Daoy (cell line): ENCODE results near the gene TMTC2. TPM values are rescaled to one million over a fixed set of nuclear protein-coding genes. Genes with fewer than 3 reads are reported as not detected.

Source experiments
- DNase-seq: peaks from one replicate; pipeline ENCODE4 v3.0.0-alpha.2; 2015; ENCODE audit warnings: low read depth
- total RNA-seq: library from RNA; depleted of rRNA; stranded (reverse); fragments of >200 nt; shearing (Covaris generic); gene quantifications from 2 replicates; pipeline ENCODE4 v1.2.3, GENCODE V29; 2014; rRNA removed

The TMTC2 gene
- 1.0 and 1.3 TPM in 2 replicates for total RNA-seq

DNA sequence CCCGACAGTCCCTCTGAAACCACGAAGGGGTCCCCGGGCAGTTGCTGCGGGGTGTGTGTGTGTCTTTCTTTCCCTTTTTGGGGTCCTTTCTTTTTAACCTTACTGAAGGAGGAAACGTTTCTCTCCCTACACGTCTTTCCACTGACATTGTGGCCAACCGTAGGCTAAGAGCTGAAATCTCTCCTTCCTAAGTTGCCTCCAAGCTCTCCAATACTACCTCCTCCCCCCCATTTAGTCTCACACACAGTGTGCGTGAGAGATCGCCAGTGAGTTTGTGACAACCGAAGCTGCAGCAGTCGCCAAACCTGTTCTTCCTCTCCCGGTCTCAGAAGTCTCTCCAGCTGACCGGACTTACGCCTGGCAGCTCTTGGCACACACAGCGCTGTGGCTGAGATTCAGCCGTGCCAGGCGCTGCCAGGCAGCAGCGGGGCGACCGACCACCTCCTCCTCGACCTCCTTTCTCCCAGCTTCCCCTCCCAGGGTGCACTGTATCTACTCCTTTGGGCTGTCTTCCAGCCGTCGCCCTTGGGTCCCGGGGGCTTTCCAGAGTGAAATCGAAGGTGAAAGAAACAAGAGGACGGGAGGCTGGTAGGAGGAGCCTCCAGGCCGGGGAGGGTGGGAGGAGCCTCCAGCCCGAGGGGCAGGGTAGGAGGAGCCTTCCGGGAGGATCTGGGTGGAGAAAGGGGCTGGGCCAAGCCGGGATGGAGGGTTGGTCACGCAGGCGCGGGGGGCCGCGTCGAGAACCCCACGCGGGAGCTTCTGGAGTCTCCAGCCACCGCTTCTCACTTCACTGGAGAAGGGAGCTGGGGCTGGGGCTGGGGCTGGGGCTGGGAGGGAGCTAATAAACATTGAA is at the start of gene TMTC2:
Gene TMTC2, plus strand, starts transcription at position 739 of the 853 bp plus-strand sequence.
- DNase-seq, result peak; percentile 88

DNA sequence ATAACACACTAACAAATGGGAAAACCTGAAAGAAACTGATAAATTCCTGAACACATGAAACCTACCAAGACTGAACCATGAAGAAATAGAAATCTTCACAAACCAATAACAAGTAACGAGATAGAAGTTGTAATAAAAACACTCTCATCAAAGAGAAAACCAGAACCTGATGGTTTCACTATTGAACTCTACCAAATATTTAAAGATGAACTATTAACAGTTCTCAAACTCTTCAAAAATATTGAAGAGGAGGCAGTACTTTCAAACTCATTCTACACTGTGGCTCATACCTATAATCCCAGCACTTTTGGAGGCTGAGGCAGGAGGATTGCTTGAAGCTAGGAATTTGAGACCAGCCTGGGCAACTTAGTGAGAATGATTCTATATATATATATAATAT is 48.4 kb upstream of the TMTC2 start:
- no peak for DNase-seq

DNA sequence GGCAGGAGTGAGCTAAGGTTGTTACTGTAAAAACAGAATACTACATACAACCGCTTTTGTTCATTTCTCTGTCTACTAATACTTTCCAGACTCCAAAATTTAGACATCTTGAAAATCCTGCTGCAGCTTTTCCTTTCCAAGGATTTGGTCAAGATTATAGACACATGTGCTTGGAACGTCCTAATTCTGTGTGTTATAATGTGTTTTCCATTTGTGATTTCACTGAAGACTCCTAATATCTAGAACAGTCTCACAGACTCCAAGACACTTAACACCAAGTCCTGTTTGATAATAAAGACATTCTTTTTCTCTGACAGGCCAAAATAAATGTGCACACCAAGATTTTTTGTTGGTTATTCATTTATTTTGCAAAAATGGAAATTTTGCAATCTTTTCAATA is 41.8 kb upstream of the TMTC2 start:
- DNase-seq, result no peak

GRCh38 chr12:82645414-82645813 is 41.3 kb upstream of the TMTC2 start:
- no peak for DNase-seq

- no peak for DNase-seq
These were observed 38.9 kb upstream of the TMTC2 start for GRCh38 chr12:82647853-82648252.

DNA sequence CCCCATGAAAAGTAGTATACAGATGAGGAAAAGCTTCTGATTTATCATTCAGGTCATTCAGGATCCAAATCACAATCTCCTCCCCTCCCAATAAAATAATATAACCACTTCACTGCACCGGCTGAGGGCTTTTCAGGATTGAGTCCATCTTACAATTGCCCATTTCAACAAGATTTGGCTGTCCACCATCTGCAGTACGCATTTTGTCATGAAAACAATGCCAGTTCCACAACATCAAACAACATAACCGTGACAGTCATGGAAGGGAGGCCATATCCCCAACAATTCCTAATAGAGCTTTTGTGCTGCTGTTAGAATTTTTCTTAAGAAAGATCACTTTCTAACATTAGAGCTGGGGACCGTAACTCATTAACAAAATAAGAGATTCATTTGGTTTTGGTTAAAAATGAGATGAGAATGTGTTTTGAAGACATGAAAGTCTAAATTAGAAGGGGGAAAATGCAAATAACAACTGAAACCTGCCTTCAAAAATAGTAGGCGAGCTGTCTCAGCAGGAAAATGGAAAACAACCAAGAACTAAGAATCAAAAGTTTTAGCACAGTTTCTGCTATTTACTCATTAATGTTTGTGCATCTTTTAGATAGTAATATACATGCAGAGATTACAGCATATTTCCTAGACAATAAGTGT is 38.3 kb upstream of the TMTC2 start:
- no peak for DNase-seq

- DNase-seq, result peak; percentile 51
These were observed 35.9 kb upstream of the TMTC2 start for GRCh38 chr12:82650627-82651337.

DNA sequence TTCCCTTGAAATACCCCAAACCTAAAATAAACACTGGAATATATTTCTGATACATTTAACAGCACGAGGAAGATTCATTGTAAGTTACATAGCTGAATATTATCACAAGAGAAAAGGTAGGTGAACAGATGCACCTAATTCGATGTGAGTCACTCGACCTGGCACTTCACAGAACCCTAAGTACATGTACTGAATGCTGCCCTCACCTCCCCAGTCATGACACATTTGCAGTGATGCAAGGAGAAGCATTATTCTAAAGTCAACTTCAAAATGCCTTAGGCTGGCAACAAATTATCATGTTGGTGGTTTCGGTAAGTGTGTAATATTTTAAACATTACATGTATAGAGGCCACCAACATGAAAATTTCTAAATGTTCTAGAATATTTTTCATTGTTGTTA is 35.2 kb upstream of the TMTC2 start:
- peak; percentile 34 for DNase-seq

- no peak for DNase-seq
These were observed 34.6 kb upstream of the TMTC2 start for GRCh38 chr12:82652071-82652470.

DNA sequence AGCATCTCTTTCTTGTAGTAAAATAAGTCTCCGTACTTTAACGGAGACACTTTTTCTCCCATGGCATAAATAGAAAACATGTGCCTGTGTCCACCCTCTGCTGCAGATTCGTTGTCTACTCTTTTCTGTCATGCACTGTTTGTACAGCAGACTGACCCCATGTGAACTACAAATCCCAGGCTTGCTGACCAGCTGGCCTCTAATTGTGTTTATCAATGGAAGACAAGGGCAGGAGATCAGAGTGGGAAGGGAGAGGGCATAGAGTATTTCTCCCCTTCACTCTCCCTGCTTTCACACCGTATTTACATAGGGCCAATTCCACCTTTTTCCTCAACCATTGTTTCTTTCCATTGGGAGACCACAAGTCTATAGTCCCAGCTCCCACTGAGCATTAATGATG is 31.0 kb upstream of the TMTC2 start:
- DNase-seq, result no peak

DNA sequence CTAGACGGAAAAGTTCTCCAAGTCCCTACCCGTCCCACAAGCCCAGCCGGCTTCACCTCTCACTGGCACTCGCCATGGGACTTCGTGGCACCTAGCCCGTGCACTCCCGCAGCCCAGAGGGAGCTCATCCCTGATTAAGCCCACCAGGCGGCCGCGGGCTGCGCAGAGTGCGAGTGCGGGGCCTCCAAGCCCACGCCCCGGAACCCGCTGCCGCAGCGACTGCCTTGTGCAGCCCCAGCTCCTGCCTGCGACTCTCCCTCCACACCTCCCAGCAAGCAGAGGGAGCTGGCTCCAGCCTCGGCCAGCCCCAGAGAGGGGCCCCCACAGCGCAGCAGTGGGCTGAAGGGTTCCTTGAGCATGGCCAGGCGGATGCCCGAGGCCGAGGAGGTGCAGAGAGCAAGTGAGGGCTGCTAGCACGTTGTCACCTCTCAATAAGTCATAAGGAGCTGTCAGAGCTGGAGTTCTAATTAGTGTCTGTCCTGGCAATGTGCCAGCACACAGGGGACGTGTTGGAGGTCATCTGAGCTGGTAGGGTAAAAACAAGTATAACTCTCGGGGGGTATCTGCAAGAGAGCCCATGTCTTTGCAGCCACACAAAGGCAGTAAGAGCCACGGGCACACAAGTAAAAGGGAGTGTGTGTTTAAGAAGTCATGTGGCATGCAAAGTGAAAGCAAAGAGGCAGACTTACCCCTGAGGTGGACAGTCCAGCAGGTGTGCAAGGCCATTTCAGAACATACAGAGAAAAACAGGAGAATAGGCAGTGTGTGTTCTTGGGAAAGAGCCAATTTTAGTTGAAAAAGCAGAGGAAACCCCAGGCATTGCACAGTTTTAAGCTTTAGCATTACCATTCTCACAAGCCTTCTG is 27.1 kb upstream of the TMTC2 start:
- no peak for DNase-seq

DNA sequence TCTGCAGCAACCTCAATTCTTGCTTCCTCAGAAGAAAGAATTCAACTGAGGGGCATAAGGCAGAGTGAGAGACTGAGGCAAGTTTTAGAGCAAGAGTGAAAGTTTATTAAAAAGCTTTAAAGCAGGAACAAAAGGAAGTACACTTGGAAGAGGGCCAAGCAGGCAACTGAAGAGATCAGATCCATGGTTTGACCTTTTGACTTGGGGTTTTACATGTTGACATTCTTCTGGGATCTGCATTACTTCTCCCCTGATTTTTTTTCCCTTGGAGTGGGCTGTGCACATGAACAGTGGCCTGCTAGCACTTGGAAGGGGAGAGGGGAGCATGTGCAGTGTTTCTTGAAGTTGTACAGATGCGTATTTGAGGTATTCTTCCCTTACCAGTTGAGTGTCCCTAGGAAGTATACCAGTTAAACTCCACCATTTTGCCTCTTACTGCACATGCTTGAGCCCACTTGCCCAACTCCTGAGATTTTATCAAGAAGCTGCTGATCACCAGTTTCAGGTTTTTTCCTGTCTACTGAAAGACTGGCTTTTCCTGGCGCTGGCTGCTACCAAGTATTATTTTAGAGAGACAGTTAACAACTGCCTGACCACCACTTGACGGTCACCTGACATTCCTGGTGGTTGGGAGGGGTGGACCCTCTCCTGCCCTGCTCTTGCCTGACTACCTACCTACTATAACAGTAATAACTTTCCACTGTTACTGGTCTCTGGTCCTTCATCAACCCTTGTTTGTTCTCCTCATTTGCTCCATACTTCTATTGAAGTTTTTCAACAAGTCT is 26.0 kb upstream of the TMTC2 start:
- no peak for DNase-seq

- DNase-seq, result no peak
These were observed 22.8 kb upstream of the TMTC2 start for GRCh38 chr12:82663893-82664292.

- no peak for DNase-seq
These were observed 21.4 kb upstream of the TMTC2 start for GRCh38 chr12:82665142-82665923.

- DNase-seq, result no peak
These were observed 19.9 kb upstream of the TMTC2 start for GRCh38 chr12:82666830-82667229.

DNA sequence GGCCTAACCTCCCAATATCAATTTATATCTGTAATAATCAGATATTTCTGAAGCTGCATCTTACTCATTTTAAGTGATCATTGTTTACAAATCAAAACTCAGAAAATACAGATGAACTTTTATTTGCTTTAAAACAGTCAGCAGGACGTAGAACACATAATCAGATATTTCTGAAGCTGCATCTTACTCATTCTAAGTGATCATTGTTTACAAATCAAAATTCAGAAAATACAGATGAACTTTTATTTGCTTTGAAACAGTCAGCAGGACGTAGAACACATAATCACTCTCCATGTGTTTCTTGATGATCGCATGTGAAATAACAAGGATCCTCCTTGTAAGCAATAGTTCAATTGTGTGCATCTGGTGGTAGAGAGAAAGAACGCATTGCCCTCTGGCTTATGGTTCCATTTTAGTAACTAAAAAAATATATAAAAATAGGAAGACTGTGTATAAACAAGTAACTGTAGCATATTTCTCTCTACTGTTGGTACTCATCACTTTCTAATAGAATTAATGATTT is 15.0 kb upstream of the TMTC2 start:
- DNase-seq, result no peak

DNA sequence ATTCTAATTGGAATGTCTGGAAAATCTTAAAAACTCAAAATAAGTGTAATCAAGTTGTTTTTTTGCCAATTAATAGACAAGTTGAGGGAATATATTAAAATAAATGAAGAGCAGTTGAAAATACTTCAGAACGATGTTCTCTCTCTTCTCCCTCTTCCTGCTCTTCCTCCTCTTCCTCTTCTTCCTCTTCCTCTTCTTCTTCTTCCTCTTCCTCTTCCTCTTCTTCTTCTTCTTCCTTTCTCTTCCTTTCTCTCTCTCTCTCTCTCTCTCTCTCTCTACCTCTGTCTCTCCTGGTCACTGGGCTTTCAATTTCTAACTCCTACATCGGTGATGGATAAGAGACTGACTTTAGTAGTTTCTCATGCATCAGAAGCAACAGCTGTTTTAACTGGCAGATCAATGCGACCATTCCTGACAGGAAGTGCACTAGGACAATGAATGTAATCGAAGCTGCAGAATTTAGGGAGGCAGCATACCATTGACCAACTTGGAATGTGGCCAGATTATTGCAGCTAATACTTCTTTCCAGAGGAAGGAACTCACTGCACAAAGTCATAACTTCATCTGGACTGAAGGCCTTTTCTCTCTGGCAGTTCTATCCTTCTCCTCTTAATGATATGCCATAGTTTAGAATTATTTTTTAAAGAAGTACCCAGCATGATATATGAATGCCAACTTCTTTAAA is 13.8 kb upstream of the TMTC2 start:
- no peak for DNase-seq

DNA sequence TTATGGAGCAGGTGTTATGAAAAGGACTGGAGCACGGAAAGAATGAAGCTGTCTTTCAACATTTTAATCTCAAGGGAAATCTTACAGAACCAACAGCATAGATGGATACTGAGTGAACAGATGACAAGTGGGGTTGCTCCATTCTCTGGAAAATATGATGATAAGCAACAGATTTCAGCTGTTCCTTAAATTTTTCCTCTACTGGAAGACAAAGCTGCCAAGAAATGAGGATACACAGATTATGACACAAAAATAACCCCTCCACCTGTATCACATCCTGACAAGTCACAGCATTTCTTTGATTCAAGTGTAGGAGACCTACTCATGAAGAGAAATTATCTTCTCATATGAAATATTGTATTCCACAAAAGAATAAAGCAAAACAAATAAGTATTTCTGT is 13.0 kb upstream of the TMTC2 start:
- DNase-seq, result no peak

GRCh38 chr12:82675246-82675645 is 11.5 kb upstream of the TMTC2 start:
- DNase-seq, result no peak
